Hepatocyte (in vitro differentiated cells): ENCODE data around the gene WDR74. TPM values are rescaled to one million over a fixed set of nuclear protein-coding genes. Genes with fewer than 3 reads are reported as not detected.

Experiments
- DNase-seq: peaks from one replicate; pipeline ENCODE4 v3.0.0-alpha.2; 2016; ENCODE audit warnings: low spot score
- H2AFZ ChIP-seq: fragments of 200-600 bp; sonication (generic); 2 replicates; pipeline ENCODE4 v1.6.0; 2016; ENCODE audit warnings: antibody characterized with exemption, mild to moderate bottlenecking
- H3K27ac ChIP-seq: fragments of 200-600 bp; sonication (generic); 2 replicates; pipeline ENCODE4 v1.5.1; 2016; ENCODE audit warnings: mild to moderate bottlenecking
- H3K27me3 ChIP-seq: fragments of 200-600 bp; sonication (generic); 2 replicates; pipeline ENCODE4 v1.6.1; 2016
- H3K36me3 ChIP-seq: fragments of 200-600 bp; sonication (generic); replicated peaks from 2 replicates; pipeline ENCODE4 v1.5.1; 2016; ENCODE audit warnings: low read depth; ENCODE audit not compliant: insufficient read depth
- H3K4me1 ChIP-seq: fragments of 200-600 bp; sonication (generic); 2 replicates; pipeline ENCODE4 v1.5.1; 2016; ENCODE audit warnings: mild to moderate bottlenecking, moderate library complexity; ENCODE audit not compliant: insufficient read depth
- H3K4me2 ChIP-seq: fragments of 200-600 bp; sonication (generic); 2 replicates; pipeline ENCODE4 v1.6.0; 2016
- H3K4me3 ChIP-seq: fragments of 200-600 bp; sonication (generic); 2 replicates; pipeline ENCODE4 v1.5.1; 2016; ENCODE audit warnings: mild to moderate bottlenecking
- H3K79me2 ChIP-seq: fragments of 200-600 bp; sonication (generic); 2 replicates; pipeline ENCODE4 v1.6.0; 2017; ENCODE audit warnings: mild to moderate bottlenecking
- H3K9me2 ChIP-seq: fragments of 200-600 bp; sonication (generic); replicated peaks from 2 replicates; pipeline ENCODE4 v1.6.0; 2017; ENCODE audit warnings: mild to moderate bottlenecking; ENCODE audit not compliant: insufficient read depth
- H3K9me3 ChIP-seq: fragments of 200-600 bp; sonication (generic); 2 replicates; pipeline ENCODE4 v1.5.1; 2016; ENCODE audit warnings: low read depth, mild to moderate bottlenecking
- H4K20me1 ChIP-seq: fragments of 200-600 bp; sonication (generic); 2 replicates; pipeline ENCODE4 v1.6.0; 2016; ENCODE audit warnings: mild to moderate bottlenecking; ENCODE audit not compliant: insufficient read depth, poor library complexity, severe bottlenecking
- EZH2 ChIP-seq: fragments of 200-600 bp; sonication (generic); IDR thresholded peaks from 2 replicates; pipeline ENCODE4 v1.6.1; 2016; ENCODE audit warnings: antibody characterized with exemption, mild to moderate bottlenecking, borderline replicate concordance
- EZH2phosphoT487 ChIP-seq: fragments of 200-600 bp; sonication (generic); IDR thresholded peaks from one replicate; pipeline ENCODE4 v1.6.1; 2018; ENCODE audit warnings: antibody characterized with exemption, mild to moderate bottlenecking, low read depth, moderate library complexity; ENCODE audit not compliant: unreplicated experiment, severe bottlenecking
- WGBS: methylation state at CpG from one replicate; pipeline ENCODE4 v1.1.6; 2016; ENCODE audit warnings: low lambda C conversion rate; ENCODE audit errors: missing lambda C conversion rate; 5-methylcytosine and 5-hydroxymethylcytosine counted together
- polyA plus RNA-seq: library from polyadenylated mRNA; unstranded; fragments of >200 nt; fragmentation: Nextera tagmentation; extraction: Ambion mirVana; gene quantifications from 2 replicates; pipeline ENCODE4 v1.2.1, GENCODE V29; 2016
- total RNA-seq: library from RNA; depleted of rRNA; stranded (reverse); fragments of >200 nt; gene quantifications from 2 replicates; pipeline ENCODE4 v1.2.3, GENCODE V29; 2014
- TF ChIP-seq, protein P1 (sequence below): fragments of 200-600 bp; sonication (generic); IDR thresholded peaks from 2 replicates; pipeline ENCODE4 v1.5.1; 2016; ENCODE audit warnings: antibody characterized with exemption, mild to moderate bottlenecking; ENCODE audit not compliant: poor library complexity

WDR74 gene
- total and polyA plus RNA-seq, 2 experiments from 2014 or later, result 30.9 to 34.1 TPM

DNA sequence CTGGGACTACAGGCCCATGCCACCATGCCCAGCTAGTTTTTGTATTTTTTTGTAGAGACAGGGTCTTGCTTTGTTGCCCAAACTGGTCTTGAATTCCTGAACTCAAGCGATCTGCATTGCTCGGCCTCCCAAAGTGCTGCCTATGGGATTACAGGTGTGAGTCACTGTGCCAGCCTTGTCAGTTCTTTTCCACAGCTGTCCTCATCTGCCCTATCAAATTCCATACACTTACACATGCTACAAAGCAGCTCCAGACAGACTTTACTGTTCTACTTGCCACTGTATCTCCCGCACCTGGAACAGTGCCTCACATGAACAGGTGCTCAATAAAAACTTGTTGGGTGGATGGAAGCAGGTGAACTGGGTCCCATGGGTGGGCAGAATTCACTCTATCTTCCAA is 15.7 kb downstream of the WDR74 start:
- H3K79me2 ChIP-seq, result peaks cover 25% of the 10 kb centered on the region
- H4K20me1 ChIP-seq, result peaks cover 1% of the 10 kb centered on the region
- TF ChIP-seq EZH2 (no peak), EZH2phosphoT487 (no peak)
- TF ChIP-seq, protein P1, sequence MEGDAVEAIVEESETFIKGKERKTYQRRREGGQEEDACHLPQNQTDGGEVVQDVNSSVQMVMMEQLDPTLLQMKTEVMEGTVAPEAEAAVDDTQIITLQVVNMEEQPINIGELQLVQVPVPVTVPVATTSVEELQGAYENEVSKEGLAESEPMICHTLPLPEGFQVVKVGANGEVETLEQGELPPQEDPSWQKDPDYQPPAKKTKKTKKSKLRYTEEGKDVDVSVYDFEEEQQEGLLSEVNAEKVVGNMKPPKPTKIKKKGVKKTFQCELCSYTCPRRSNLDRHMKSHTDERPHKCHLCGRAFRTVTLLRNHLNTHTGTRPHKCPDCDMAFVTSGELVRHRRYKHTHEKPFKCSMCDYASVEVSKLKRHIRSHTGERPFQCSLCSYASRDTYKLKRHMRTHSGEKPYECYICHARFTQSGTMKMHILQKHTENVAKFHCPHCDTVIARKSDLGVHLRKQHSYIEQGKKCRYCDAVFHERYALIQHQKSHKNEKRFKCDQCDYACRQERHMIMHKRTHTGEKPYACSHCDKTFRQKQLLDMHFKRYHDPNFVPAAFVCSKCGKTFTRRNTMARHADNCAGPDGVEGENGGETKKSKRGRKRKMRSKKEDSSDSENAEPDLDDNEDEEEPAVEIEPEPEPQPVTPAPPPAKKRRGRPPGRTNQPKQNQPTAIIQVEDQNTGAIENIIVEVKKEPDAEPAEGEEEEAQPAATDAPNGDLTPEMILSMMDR, result no peak
- no peak overlapping the region for H3K4me3 ChIP-seq
- no peak for DNase-seq
- no peaks in the 10 kb centered on the region for H3K9me2 ChIP-seq
- H3K4me1 ChIP-seq, result no peaks in the 10 kb centered on the region
- H2AFZ ChIP-seq, result no peak overlapping the region
- no peak overlapping the region for H3K4me2 ChIP-seq
- H3K27ac ChIP-seq, result no peak overlapping the region
- peaks cover 8% of the 10 kb centered on the region for H3K36me3 ChIP-seq
- no peaks in the 10 kb centered on the region for H3K27me3 ChIP-seq
- 98% methylated on average over 3 of the region's 3 CpGs for WGBS
- no peaks in the 10 kb centered on the region for H3K9me3 ChIP-seq

DNA sequence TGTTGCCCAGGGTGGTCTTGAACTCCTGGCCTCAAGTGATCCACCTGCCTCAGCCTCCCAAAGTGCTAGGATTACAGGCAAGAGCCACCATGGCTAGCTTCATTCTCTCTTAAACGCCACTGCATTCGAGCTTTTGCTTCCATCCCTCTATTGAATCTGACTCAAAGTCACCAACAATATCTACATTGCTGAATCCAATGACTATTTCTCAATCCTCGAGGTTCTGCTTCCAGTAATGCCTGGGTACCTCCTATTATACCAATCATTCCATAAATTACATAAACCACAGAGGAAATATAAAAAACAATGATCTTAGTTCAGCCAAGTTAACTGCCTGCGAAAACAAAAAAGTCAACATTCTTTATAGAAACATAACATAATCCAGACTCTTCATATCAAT is 22.3 kb downstream of the WDR74 start:
- Histone ChIP-seq H3K27me3 (no peaks in the 10 kb centered on the region), H3K9me3 (no peaks in the 10 kb centered on the region), H2AFZ (no peak overlapping the region), H3K4me1 (no peaks in the 10 kb centered on the region), H3K4me2 (no peak overlapping the region), H3K4me3 (no peak overlapping the region), H3K9me2 (no peaks in the 10 kb centered on the region), H3K79me2 (no peaks in the 10 kb centered on the region), H3K27ac (no peak overlapping the region), H4K20me1 (no peaks in the 10 kb centered on the region), H3K36me3 (peaks cover 3% of the 10 kb centered on the region)
- WGBS, result 96% methylated on average over 4 of the region's 4 CpGs
- no peak for TF ChIP-seq EZH2
- TF ChIP-seq, protein P1, result no peak
- no peak for TF ChIP-seq EZH2phosphoT487
- DNase-seq, result no peak

DNA sequence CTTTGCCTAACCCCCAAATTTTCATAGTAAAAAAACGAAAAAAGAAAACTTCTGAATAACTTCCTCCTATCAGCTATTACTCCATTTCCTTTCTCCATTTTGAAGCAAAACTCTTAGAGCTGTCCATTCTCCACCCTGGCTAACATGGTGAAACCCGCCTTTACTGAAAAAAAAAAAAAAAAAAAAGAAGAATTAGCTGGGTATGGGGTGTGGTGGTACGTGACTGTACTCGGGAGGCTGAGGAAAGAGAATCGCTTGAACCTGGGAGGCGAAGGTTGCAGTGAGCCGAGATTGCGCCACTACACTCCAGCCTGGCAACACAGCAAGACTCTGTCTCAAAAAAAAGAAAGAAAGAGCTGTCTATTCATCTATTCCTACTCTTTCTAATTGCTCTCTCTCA is 22.8 kb downstream of the WDR74 start:
- Histone ChIP-seq H3K36me3 (peaks cover 3% of the 10 kb centered on the region), H3K27ac (no peak overlapping the region), H3K9me2 (no peaks in the 10 kb centered on the region), H3K79me2 (no peaks in the 10 kb centered on the region), H4K20me1 (no peaks in the 10 kb centered on the region), H2AFZ (no peak overlapping the region), H3K4me1 (no peaks in the 10 kb centered on the region), H3K4me3 (no peak overlapping the region), H3K9me3 (no peaks in the 10 kb centered on the region), H3K4me2 (no peak overlapping the region), H3K27me3 (no peaks in the 10 kb centered on the region)
- WGBS, result 95% methylated on average over 8 of the region's 8 CpGs
- TF ChIP-seq EZH2phosphoT487 (no peak), EZH2 (no peak)
- TF ChIP-seq, protein P1, result no peak
- DNase-seq, result no peak

DNA sequence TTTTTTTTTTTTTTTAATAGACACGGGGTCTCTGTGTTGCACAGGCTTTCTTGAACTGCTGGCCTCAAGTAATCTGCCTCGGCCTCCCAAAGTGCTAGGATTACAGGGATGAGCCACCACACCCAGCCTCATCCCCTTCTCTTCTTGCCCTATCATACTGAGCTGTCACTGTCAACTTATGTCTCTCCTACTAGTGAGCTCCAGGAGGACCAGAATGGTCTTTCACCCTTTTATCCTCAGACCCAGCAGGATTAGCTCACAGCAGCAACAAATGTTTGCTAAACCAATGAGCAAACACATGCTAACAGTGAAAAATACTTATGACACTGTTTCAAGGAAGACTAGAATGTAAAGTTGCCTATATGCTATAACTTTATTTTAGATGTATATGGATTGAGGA is 27.7 kb downstream of the WDR74 start:
- Histone ChIP-seq H2AFZ (no peak overlapping the region), H4K20me1 (no peaks in the 10 kb centered on the region), H3K9me2 (no peaks in the 10 kb centered on the region), H3K4me2 (no peak overlapping the region), H3K9me3 (no peaks in the 10 kb centered on the region), H3K79me2 (no peaks in the 10 kb centered on the region), H3K36me3 (no peaks in the 10 kb centered on the region), H3K27ac (no peak overlapping the region), H3K4me3 (no peak overlapping the region), H3K4me1 (peaks cover 2% of the 10 kb centered on the region), H3K27me3 (no peaks in the 10 kb centered on the region)
- WGBS, result 69% methylated on average over 2 of the region's 2 CpGs
- TF ChIP-seq EZH2 (no peak), EZH2phosphoT487 (no peak)
- TF ChIP-seq, protein P1, result no peak
- DNase-seq, result no peak
